ENCODE results near the gene ARPC1B. TPM values are rescaled to one million over a fixed set of nuclear protein-coding genes. Genes with fewer than 3 reads are reported as not detected.
"Not testable (repeated sequence)": the region's sequence is repeated elsewhere in the genome, so short reads cannot be mapped to it uniquely, and the experiment has no call there.

Gene ARPC1B
- total and polyA plus RNA-seq, 2 of the 4 experiments (the other 2 are of a cell fraction), result 351 to 488 TPM

GRCh38 chr7:99379043-99379577 is 4.6 kb downstream of the ARPC1B start:
- Histone ChIP-seq H2BK15ac (ENCODE audit: low read depth, low read length) (no peak overlapping the region), H4K20me1 (ENCODE audit: insufficient read depth, low read length) (peaks cover 52% of the 10 kb centered on the region)

GRCh38 chr7:99379693-99380031 is 5.1 kb downstream of the ARPC1B start:
- H2BK20ac ChIP-seq (ENCODE audit: low read depth, low read length); CTCF ChIA-PET; H4K91ac ChIP-seq (ENCODE audit: insufficient read depth, low read depth, low read length); H3K4me3 ChIP-seq (ENCODE audit: insufficient read depth, low read depth, low read length); DNase-seq; H3K56ac ChIP-seq (ENCODE audit: extremely low read depth, insufficient read depth, low read length); H3K9me3 ChIP-seq (ENCODE audit: control insufficient read depth, insufficient read depth, low read length); H3K27me3 ChIP-seq (ENCODE audit: control insufficient read depth, insufficient read depth, low read length); H3K36me3 ChIP-seq (ENCODE audit: control insufficient read depth, insufficient read depth, low read length); intact Hi-C loops (cut with micrococcal nuclease); H3K18ac ChIP-seq (ENCODE audit: low read depth, low read length); H3K9ac ChIP-seq (ENCODE audit: low read depth, low read length); dilution Hi-C loops (cut with HindIII; ENCODE audit: low sequenced_read_pairs, unreplicated experiment); in situ Hi-C loops (cut with MboI; ENCODE audit: low sequenced_read_pairs); H2BK15ac ChIP-seq (ENCODE audit: low read depth, low read length); BruUV-seq (replicated peaks): not testable (repeated sequence)
- Histone ChIP-seq H2AFZ (replicated peaks; ENCODE audit: low read length, poor library complexity) (peak overlapping the region; percentile 40), H2AK9ac (replicated peaks; ENCODE audit: low read depth, low read length, poor library complexity) (peak overlapping the region; percentile 87), H2BK5ac (ENCODE audit: low read depth, low read length, poor library complexity, severe bottlenecking) (peak overlapping the region; percentile 85), H3K4me2 (ENCODE audit: low read depth, low read length) (peak overlapping the region; percentile 42), H4K8ac (ENCODE audit: low read depth in 2 of 2, low read length in 2 of 2) (peak overlapping the region in 1 of 2 experiments; percentile 76; a peak in 2 of 4 replicates), H3K27ac (ENCODE audit: insufficient read depth, low read length) (peak overlapping the region; percentile 43), H3K23ac (ENCODE audit: low read depth, low read length) (0 out of 2 replicates have a peak overlapping the region, but pooled peaks have one; percentile 66), H4K20me1 (ENCODE audit: insufficient read depth, low read length) (peaks cover 58% of the 10 kb centered on the region), H3K79me1 (ENCODE audit: low read depth in 1 of 2, low read length in 2 of 2) (peaks cover 25 to 72% of the 10 kb centered on the region in 2 experiments), H3K4ac (ENCODE audit: low read depth, low read length) (peak overlapping the region; percentile 64), H4K5ac (ENCODE audit: low read depth, low read length) (peak overlapping the region; percentile 55), H3K4me1 (ENCODE audit: control insufficient read depth, insufficient read depth, low read length) (peaks cover 14% of the 10 kb centered on the region), H3K9me1 (ENCODE audit: insufficient read depth, low read length) (peaks cover 13% of the 10 kb centered on the region), H3K14ac (replicated peaks; ENCODE audit: low read depth, low read length) (peak overlapping the region; percentile 11; the same call in 1 of the 2 replicates), H2BK120ac (ENCODE audit: low read depth, low read length) (0 out of 2 replicates have a peak overlapping the region, but pooled peaks have one; percentile 26), H2AK5ac (ENCODE audit: low read depth, low read length) (peak overlapping the region; percentile 64)
- peak; percentile 1; the same call in 1 of the 2 replicates for ATAC-seq (ENCODE audit: low read depth)
- POLR2A ChIA-PET (ENCODE audit: unreplicated experiment), result interaction anchor here (1.2 kb wide), 1 partner anchor 53 kb away, joined by 4 read pairs; no protein-coding TSS in a partner anchor
- no CpG with 5 or more reads among the region's 7 CpGs for WGBS, 2 experiments (ENCODE audit: extremely low coverage in 2 of 2, insufficient read length in 1 of 2)

More at GRCh38 chr7:99379043-99379577, 4.6 kb downstream of the ARPC1B start:
- H3K9me1 ChIP-seq (ENCODE audit: insufficient read depth, low read length), result peaks cover 13% of the 10 kb centered on the region
- H2BK20ac ChIP-seq (ENCODE audit: low read depth, low read length), result no peak overlapping the region
- H3K9me3 ChIP-seq (ENCODE audit: control insufficient read depth, insufficient read depth, low read length), result no peaks in the 10 kb centered on the region
- POLR2A ChIA-PET (ENCODE audit: unreplicated experiment), result interaction anchor here (0.6 to 1.2 kb wide), 2 partner anchors 21 to 52 kb away, joined by 3 to 4 read pairs; no protein-coding TSS in a partner anchor
- no TSS peak for BruUV-seq (replicated peaks)
- in situ Hi-C loops (cut with MboI; ENCODE audit: low sequenced_read_pairs), result no loop called here
- peak overlapping the region; percentile 44; the same call in 1 of the 2 replicates for H4K91ac ChIP-seq (ENCODE audit: insufficient read depth, low read depth, low read length)
- H2AFZ ChIP-seq (replicated peaks; ENCODE audit: low read length, poor library complexity), result peak overlapping the region; percentile 40
- peak overlapping the region; percentile 87 for H2AK9ac ChIP-seq (replicated peaks; ENCODE audit: low read depth, low read length, poor library complexity)
- WGBS, 2 experiments (ENCODE audit: extremely low coverage in 2 of 2, insufficient read length in 1 of 2), result 55% methylated on average over 2 of the region's 7 CpGs; no CpG with 5 or more reads in 1 of the 2 experiments
- no peak overlapping the region for H3K9ac ChIP-seq (ENCODE audit: low read depth, low read length)
- H4K5ac ChIP-seq (ENCODE audit: low read depth, low read length), result 0 out of 2 replicates have a peak overlapping the region, but pooled peaks have one; percentile 21
- H3K56ac ChIP-seq (ENCODE audit: extremely low read depth, insufficient read depth, low read length), result no peak overlapping the region
- H4K8ac ChIP-seq (ENCODE audit: low read depth in 2 of 2, low read length in 2 of 2), result peak overlapping the region in 1 of 2 experiments; percentile 73; a peak in 2 of 4 replicates
- CTCF ChIA-PET, result no interaction called here
- 0 out of 2 replicates have a peak overlapping the region, but pooled peaks have one; percentile 11 for H3K14ac ChIP-seq (replicated peaks; ENCODE audit: low read depth, low read length)
- peaks cover 6% of the 10 kb centered on the region for H3K36me3 ChIP-seq (ENCODE audit: control insufficient read depth, insufficient read depth, low read length)
- ATAC-seq (ENCODE audit: low read depth), result peak; percentile 45
- H3K18ac ChIP-seq (ENCODE audit: low read depth, low read length), result no peak overlapping the region
- peak overlapping the region; percentile 43; the same call in 1 of the 2 replicates for H3K27ac ChIP-seq (ENCODE audit: insufficient read depth, low read length)
- peak overlapping the region; percentile 64 for H3K4ac ChIP-seq (ENCODE audit: low read depth, low read length)
- no peak overlapping the region for H3K4me3 ChIP-seq (ENCODE audit: insufficient read depth, low read depth, low read length)
- peak; percentile 88 for DNase-seq
- intact Hi-C loops (cut with micrococcal nuclease), result no loop called here
- peak overlapping the region; percentile 64; the same call in 1 of the 2 replicates for H2AK5ac ChIP-seq (ENCODE audit: low read depth, low read length)
- dilution Hi-C loops (cut with HindIII; ENCODE audit: low sequenced_read_pairs, unreplicated experiment), result no loop called here
- peaks cover 20 to 69% of the 10 kb centered on the region in 2 experiments for H3K79me1 ChIP-seq (ENCODE audit: low read depth in 1 of 2, low read length in 2 of 2)
- peak; percentile 67 for TF ChIP-seq CEBPB (IDR thresholded peaks at IDR 0.05; ENCODE audit: low read depth, low read length)
- TF ChIP-seq MAZ (IDR thresholded peaks at IDR 0.05; ENCODE audit: borderline replicate concordance, low read depth, low read length), result peak; percentile 23; the same call in 1 of the 2 replicates
- no peak for TF ChIP-seq USF2 (IDR thresholded peaks at IDR 0.05; ENCODE audit: low read depth, low read length)
- H3K4me1 ChIP-seq (ENCODE audit: control insufficient read depth, insufficient read depth, low read length), result peaks cover 14% of the 10 kb centered on the region
- H3K27me3 ChIP-seq (ENCODE audit: control insufficient read depth, insufficient read depth, low read length), result no peaks in the 10 kb centered on the region
- no peak overlapping the region for H2BK120ac ChIP-seq (ENCODE audit: low read depth, low read length)
- peak overlapping the region; percentile 30; the same call in 1 of the 2 replicates for H3K4me2 ChIP-seq (ENCODE audit: low read depth, low read length)
- peak overlapping the region; percentile 85 for H2BK5ac ChIP-seq (ENCODE audit: low read depth, low read length, poor library complexity, severe bottlenecking)
- peak overlapping the region; percentile 66; the same call in 1 of the 2 replicates for H3K23ac ChIP-seq (ENCODE audit: low read depth, low read length)
